ENCODE measurements around the gene MLH3.

DNA sequence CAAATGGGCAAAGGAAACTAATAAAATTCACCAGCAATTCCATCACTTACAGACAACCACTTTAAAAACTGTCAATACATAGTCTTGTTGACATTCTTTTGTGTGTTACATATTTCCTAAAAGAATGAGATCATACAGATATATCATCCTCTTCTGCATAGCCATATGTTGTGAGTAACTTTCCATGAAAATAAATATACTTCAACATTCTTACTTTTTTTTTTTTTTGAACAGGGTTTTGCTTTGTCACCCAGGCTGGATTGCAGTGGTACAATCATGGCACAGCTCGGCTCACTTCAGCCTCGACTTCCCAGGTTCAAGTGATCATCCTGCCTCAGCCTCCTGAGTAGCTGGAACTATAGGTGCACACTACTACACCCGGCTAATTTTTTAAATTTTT, 39.1 kb upstream of the MLH3 start:
- TF ChIP-seq, protein P1, sequence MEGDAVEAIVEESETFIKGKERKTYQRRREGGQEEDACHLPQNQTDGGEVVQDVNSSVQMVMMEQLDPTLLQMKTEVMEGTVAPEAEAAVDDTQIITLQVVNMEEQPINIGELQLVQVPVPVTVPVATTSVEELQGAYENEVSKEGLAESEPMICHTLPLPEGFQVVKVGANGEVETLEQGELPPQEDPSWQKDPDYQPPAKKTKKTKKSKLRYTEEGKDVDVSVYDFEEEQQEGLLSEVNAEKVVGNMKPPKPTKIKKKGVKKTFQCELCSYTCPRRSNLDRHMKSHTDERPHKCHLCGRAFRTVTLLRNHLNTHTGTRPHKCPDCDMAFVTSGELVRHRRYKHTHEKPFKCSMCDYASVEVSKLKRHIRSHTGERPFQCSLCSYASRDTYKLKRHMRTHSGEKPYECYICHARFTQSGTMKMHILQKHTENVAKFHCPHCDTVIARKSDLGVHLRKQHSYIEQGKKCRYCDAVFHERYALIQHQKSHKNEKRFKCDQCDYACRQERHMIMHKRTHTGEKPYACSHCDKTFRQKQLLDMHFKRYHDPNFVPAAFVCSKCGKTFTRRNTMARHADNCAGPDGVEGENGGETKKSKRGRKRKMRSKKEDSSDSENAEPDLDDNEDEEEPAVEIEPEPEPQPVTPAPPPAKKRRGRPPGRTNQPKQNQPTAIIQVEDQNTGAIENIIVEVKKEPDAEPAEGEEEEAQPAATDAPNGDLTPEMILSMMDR (conservative IDR thresholded peaks at IDR 0.05 in 1 of 2, IDR thresholded peaks at IDR 0.05 in 1 of 2; ENCODE audit: low read depth in 1 of 2, low read length in 2 of 2), result no peak
- TF ChIP-seq EZH2 (IDR thresholded peaks at IDR 0.05; ENCODE audit: low read length, missing control alignments), result no peak

Data from fibroblast of lung (primary cell).